Measurements from ENCODE around the gene KCNJ12.

- TF ChIP-seq, protein P1, sequence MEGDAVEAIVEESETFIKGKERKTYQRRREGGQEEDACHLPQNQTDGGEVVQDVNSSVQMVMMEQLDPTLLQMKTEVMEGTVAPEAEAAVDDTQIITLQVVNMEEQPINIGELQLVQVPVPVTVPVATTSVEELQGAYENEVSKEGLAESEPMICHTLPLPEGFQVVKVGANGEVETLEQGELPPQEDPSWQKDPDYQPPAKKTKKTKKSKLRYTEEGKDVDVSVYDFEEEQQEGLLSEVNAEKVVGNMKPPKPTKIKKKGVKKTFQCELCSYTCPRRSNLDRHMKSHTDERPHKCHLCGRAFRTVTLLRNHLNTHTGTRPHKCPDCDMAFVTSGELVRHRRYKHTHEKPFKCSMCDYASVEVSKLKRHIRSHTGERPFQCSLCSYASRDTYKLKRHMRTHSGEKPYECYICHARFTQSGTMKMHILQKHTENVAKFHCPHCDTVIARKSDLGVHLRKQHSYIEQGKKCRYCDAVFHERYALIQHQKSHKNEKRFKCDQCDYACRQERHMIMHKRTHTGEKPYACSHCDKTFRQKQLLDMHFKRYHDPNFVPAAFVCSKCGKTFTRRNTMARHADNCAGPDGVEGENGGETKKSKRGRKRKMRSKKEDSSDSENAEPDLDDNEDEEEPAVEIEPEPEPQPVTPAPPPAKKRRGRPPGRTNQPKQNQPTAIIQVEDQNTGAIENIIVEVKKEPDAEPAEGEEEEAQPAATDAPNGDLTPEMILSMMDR (IDR thresholded peaks at IDR 0.05 in 4 of 5, conservative IDR thresholded peaks at IDR 0.05 in 1 of 5) = no peak
- no peak for TF ChIP-seq POLR2A (IDR thresholded peaks at IDR 0.05)
Observed at GRCh38 chr17:21460358-21460757, 84.2 kb downstream of the KCNJ12 start.

All from gastrocnemius medialis (tissue), 4 donors.